Measurements from ENCODE around the gene COL6A1.

DNA sequence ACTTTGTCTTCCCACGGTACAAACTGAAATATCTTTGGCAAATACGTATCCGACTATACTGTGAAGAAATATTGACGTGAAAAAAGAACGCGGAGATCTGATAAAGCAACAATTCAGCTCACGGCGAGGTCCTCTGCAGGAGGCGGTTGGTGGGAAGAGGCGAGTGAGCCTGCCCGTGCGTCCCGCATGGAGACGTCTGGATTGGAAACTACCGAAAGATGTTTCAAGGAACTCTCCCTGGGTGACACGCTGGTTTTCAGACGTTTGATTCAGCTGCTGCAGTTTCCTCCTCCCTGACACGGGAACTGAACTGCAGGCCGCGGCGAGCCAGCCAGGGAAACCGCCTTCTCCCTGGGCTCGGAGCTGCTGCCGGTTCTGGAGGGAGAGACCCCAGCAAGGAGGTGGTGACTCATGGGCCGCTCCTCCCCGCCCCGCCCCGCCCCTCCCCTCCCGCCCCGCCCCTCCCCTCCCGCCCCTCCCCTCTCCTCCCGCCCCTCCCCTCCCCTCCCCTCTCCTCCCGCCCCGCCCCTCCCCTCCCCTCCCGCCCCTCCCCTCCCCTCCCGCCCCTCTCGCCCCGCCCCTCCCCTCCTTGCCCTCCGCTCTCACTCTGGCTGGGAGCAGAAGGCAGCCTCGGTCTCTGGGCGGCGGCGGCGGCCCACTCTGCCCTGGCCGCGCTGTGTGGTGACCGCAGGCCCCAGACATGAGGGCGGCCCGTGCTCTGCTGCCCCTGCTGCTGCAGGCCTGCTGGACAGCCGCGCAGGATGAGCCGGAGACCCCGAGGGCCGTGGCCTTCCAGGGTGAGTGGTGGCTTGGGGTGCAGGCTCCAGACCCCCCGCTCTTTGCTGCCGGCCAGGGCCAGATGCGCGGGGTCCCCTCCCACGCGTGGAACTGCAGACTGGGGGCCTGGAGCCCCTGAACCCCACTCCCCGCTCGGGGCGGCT lies at the start of gene COL6A1:
- TF ChIP-seq, protein P1, sequence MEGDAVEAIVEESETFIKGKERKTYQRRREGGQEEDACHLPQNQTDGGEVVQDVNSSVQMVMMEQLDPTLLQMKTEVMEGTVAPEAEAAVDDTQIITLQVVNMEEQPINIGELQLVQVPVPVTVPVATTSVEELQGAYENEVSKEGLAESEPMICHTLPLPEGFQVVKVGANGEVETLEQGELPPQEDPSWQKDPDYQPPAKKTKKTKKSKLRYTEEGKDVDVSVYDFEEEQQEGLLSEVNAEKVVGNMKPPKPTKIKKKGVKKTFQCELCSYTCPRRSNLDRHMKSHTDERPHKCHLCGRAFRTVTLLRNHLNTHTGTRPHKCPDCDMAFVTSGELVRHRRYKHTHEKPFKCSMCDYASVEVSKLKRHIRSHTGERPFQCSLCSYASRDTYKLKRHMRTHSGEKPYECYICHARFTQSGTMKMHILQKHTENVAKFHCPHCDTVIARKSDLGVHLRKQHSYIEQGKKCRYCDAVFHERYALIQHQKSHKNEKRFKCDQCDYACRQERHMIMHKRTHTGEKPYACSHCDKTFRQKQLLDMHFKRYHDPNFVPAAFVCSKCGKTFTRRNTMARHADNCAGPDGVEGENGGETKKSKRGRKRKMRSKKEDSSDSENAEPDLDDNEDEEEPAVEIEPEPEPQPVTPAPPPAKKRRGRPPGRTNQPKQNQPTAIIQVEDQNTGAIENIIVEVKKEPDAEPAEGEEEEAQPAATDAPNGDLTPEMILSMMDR (IDR thresholded peaks at IDR 0.05) = no peak
- no peak for TF ChIP-seq POLR2A (IDR thresholded peaks at IDR 0.05)
